ENCODE data around the gene POLD4. TPM values are rescaled to one million over a fixed set of nuclear protein-coding genes. Genes with fewer than 3 reads are reported as not detected.
A peak's percentile ranks its signal among the peaks of the same experiment; 100 is the strongest.

The POLD4 gene
- total RNA-seq, 1 experiment from 2014 or later = 19.5 TPM

DNA sequence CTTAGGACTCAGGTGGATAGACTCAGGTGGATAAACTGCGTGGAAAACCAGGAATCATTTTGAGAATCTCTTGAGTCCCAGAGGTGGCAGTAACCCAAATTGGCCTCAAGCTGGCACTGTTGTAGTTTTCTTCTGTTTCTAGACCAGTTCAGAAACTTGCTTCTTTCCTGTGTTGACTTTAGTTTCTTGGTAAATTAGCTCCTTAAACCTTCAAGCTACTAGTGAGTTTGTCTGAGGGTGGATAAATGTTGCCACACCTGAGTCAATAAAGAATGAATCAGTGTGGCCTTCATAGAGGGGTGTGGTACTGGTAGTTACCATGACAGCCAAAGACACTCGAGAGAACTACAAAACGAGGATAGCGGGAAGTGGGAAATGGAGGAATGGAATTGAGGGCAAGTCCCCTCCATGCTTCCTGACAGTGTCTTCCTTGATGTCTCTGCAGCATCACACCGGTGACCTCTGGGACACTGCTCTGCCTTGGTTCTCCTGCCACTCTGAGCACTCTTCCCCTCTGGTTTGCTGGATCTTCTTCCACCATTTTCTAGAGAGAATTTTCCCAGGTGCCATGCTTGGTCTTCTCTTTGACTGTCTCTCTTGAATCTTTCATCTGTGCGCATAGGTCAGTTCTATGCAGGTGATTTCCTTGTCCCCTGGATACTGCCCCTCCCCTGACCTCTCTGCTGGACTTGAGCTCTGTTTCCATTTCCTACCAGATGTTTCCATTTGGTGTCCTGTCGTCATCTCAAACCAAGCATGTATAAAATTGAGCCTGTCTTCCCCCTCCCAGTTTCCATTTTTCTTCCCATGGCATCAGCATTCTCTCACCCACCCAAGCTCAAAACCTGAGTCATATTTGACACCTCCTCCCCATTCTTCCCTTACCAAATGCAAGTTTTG lies 7.2 kb downstream of the POLD4 start:
- no peak overlapping the region for H2BK20ac ChIP-seq (ENCODE audit: low read depth, low read length, poor library complexity, severe bottlenecking)
- no peak overlapping the region for H3K14ac ChIP-seq (ENCODE audit: insufficient read depth, low read length)
- H3K4me1 ChIP-seq (ENCODE audit: insufficient read depth, low read length) = no peaks in the 10 kb centered on the region
- H3K9ac ChIP-seq (ENCODE audit: extremely low read depth, insufficient read length, low read length) = no peak overlapping the region
- no peak overlapping the region for H2BK120ac ChIP-seq (ENCODE audit: low read depth, low read length, poor library complexity, severe bottlenecking)
- Mint-ChIP-seq H3K4me3 (no peak overlapping the region), H3K27me3 (ENCODE audit: low read depth) (peaks cover 1% of the 10 kb centered on the region; the same call in 1 of the 2 replicates), H3K27ac (no peak overlapping the region), H3K4me1 (peaks cover 5 to 11% of the 10 kb centered on the region in 2 experiments), H3K9me3 (no peaks in the 10 kb centered on the region; a peak in 3 of 5 replicates), H3K36me3 (ENCODE audit: insufficient read depth in 1 of 3, low read depth in 3 of 3) (no peaks in the 10 kb centered on the region)
- H3K18ac ChIP-seq (ENCODE audit: insufficient read length, low read depth, low read length) = no peak overlapping the region
- no peaks in the 10 kb centered on the region for H3K79me2 ChIP-seq (ENCODE audit: insufficient read depth, low read length)
- H3K4me2 ChIP-seq (ENCODE audit: insufficient read depth, insufficient read length, low read length) = no peak overlapping the region
- H4K5ac ChIP-seq (ENCODE audit: insufficient read length, low read depth, low read length) = no peak overlapping the region
- no CpG with 5 or more reads among the region's 7 CpGs for WGBS (ENCODE audit: extremely low coverage, insufficient read length, low lambda C conversion rate)
- no peaks in the 10 kb centered on the region for H3K9me3 ChIP-seq (ENCODE audit: control insufficient read depth, low read depth, low read length)
- no peaks in the 10 kb centered on the region for H3K23me2 ChIP-seq (ENCODE audit: insufficient read length, low read depth, low read length, poor library complexity, severe bottlenecking)
- no peaks in the 10 kb centered on the region for H3K27me3 ChIP-seq (ENCODE audit: insufficient read depth, low read length)
- no peak overlapping the region for H2AK5ac ChIP-seq (ENCODE audit: insufficient read length, low read length)
- H3K4ac ChIP-seq (ENCODE audit: low read depth, low read length) = no peak overlapping the region
- no peak overlapping the region for H2BK12ac ChIP-seq (ENCODE audit: insufficient read length, low read depth, low read length)
- H3T11ph ChIP-seq (ENCODE audit: low read length) = no peak overlapping the region
- H2BK5ac ChIP-seq (ENCODE audit: insufficient read length, low read length) = no peak overlapping the region
- no peak overlapping the region for H4K8ac ChIP-seq (replicated peaks; ENCODE audit: insufficient read length, low read depth, low read length)
- H4K20me1 ChIP-seq (ENCODE audit: control insufficient read depth, insufficient read depth, insufficient read length) = no peaks in the 10 kb centered on the region
- H3K23ac ChIP-seq (ENCODE audit: insufficient read length, low read depth, low read length) = no peak overlapping the region
- H3K27ac ChIP-seq (ENCODE audit: insufficient read length, low read depth, low read length) = no peak overlapping the region
- H2AFZ ChIP-seq (ENCODE audit: low read length) = no peak overlapping the region
- TF ChIP-seq, protein P1, sequence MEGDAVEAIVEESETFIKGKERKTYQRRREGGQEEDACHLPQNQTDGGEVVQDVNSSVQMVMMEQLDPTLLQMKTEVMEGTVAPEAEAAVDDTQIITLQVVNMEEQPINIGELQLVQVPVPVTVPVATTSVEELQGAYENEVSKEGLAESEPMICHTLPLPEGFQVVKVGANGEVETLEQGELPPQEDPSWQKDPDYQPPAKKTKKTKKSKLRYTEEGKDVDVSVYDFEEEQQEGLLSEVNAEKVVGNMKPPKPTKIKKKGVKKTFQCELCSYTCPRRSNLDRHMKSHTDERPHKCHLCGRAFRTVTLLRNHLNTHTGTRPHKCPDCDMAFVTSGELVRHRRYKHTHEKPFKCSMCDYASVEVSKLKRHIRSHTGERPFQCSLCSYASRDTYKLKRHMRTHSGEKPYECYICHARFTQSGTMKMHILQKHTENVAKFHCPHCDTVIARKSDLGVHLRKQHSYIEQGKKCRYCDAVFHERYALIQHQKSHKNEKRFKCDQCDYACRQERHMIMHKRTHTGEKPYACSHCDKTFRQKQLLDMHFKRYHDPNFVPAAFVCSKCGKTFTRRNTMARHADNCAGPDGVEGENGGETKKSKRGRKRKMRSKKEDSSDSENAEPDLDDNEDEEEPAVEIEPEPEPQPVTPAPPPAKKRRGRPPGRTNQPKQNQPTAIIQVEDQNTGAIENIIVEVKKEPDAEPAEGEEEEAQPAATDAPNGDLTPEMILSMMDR (conservative IDR thresholded peaks at IDR 0.05) = peak; percentile 86
- H2BK15ac ChIP-seq (ENCODE audit: low read depth, low read length) = no peak overlapping the region
- no peak overlapping the region for H4K91ac ChIP-seq (ENCODE audit: insufficient read length, low read depth, low read length)
- no peak for DNase-seq
- no peak overlapping the region for H3K56ac ChIP-seq (ENCODE audit: insufficient read length, low read depth, low read length)
- no peaks in the 10 kb centered on the region for H3K79me1 ChIP-seq (ENCODE audit: insufficient read depth, low read depth, low read length, poor library complexity, severe bottlenecking)

Measured in H9 (cell line).